ENCODE results near the gene TUBB4B. TPM values are rescaled to one million over a fixed set of nuclear protein-coding genes. Genes with fewer than 3 reads are reported as not detected.

TUBB4B gene
- total and polyA plus RNA-seq, 2 experiments from 2014 or later = 309 to 446 TPM

DNA sequence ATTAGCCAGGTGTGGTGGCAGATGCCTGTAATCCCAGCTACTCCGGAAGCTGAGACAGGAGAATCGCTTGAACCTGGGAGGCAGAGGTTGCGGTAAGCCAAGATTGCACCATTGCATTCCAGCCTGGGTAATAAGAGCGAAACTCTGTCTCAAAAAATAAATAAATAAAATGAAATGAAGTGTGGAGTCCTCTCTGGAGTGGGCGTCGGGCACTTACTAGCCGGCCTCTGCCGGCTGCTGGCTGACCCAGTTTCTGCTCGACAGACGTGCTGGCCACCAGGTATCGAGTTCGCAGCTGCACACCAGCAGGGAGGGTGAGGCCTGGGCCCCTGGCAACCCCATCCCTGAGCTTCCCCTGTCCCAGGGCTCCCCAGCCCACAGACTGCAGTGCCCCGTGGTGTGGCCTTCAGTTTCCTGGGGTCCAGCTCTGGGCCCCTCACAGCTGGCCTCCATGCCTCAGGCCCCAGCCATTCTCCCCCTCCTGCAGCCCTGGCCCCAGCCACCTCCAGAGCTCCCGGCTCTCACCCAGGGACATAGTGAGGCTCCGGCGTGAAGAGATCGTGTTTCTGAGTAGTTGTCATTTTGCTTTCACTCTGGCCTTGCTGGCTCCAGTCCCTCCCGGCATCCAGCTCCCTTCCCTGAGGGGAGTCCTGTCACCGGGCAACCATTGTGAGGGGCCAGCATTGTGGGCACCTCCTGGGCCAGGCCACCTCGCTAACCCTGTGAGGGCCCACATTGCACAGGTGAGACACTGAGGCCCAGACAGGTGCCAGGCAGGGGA, 6.2 kb downstream of the TUBB4B start:
- 75% methylated on average over 20 of the region's 20 CpGs for WGBS (ENCODE audit: low lambda C conversion rate, missing lambda C conversion rate)

DNA sequence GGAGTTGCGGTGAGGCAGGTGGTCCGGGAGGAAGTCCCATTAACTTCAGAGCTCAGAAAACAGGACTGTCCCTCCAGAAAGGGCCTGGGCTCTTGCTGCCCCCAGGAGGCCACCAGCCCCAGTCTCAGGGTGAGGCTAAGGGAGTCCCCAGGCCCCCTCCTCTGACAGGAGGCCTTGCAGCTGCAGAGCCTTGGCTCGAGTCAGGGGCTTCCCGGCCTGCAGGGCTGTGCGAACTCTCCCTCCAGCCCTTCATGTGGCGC, 6.8 kb downstream of the TUBB4B start:
- Histone ChIP-seq H4K20me1 (ENCODE audit: insufficient read depth, poor library complexity, severe bottlenecking) (peaks cover 11% of the 10 kb centered on the region), H3K79me2 (peaks cover 15% of the 10 kb centered on the region), H3K36me3 (replicated peaks; ENCODE audit: insufficient read depth, low read depth) (no peaks in the 10 kb centered on the region), H3K4me2 (no peak overlapping the region), H2AFZ (no peak overlapping the region), H3K9me2 (replicated peaks; ENCODE audit: insufficient read depth) (no peaks in the 10 kb centered on the region), H3K27me3 (no peaks in the 10 kb centered on the region), H3K9me3 (ENCODE audit: low read depth) (no peaks in the 10 kb centered on the region), H3K4me3 (no peak overlapping the region), H3K4me1 (ENCODE audit: insufficient read depth) (peaks cover 2% of the 10 kb centered on the region), H3K27ac (no peak overlapping the region)
- TF ChIP-seq, protein P1, sequence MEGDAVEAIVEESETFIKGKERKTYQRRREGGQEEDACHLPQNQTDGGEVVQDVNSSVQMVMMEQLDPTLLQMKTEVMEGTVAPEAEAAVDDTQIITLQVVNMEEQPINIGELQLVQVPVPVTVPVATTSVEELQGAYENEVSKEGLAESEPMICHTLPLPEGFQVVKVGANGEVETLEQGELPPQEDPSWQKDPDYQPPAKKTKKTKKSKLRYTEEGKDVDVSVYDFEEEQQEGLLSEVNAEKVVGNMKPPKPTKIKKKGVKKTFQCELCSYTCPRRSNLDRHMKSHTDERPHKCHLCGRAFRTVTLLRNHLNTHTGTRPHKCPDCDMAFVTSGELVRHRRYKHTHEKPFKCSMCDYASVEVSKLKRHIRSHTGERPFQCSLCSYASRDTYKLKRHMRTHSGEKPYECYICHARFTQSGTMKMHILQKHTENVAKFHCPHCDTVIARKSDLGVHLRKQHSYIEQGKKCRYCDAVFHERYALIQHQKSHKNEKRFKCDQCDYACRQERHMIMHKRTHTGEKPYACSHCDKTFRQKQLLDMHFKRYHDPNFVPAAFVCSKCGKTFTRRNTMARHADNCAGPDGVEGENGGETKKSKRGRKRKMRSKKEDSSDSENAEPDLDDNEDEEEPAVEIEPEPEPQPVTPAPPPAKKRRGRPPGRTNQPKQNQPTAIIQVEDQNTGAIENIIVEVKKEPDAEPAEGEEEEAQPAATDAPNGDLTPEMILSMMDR (IDR thresholded peaks at IDR 0.05; ENCODE audit: poor library complexity) = no peak
- no peak for TF ChIP-seq EZH2phosphoT487 (IDR thresholded peaks at IDR 0.05; ENCODE audit: low read depth, severe bottlenecking, unreplicated experiment)
- WGBS (ENCODE audit: low lambda C conversion rate, missing lambda C conversion rate) = 92% methylated on average over 6 of the region's 6 CpGs
- no peak for DNase-seq (ENCODE audit: low spot score)

More for the DNA sequence above, 6.2 kb downstream of the TUBB4B start:
- Histone ChIP-seq H3K36me3 (replicated peaks; ENCODE audit: insufficient read depth, low read depth) (no peaks in the 10 kb centered on the region), H3K9me2 (replicated peaks; ENCODE audit: insufficient read depth) (no peaks in the 10 kb centered on the region), H3K27me3 (no peaks in the 10 kb centered on the region), H4K20me1 (ENCODE audit: insufficient read depth, poor library complexity, severe bottlenecking) (peaks cover 16% of the 10 kb centered on the region), H3K79me2 (peaks cover 21% of the 10 kb centered on the region), H3K4me3 (no peak overlapping the region), H2AFZ (no peak overlapping the region), H3K27ac (no peak overlapping the region), H3K4me1 (ENCODE audit: insufficient read depth) (peaks cover 7% of the 10 kb centered on the region), H3K4me2 (no peak overlapping the region), H3K9me3 (ENCODE audit: low read depth) (no peaks in the 10 kb centered on the region)
- TF ChIP-seq EZH2 (IDR thresholded peaks at IDR 0.05; ENCODE audit: borderline replicate concordance) (no peak), EZH2phosphoT487 (IDR thresholded peaks at IDR 0.05; ENCODE audit: low read depth, severe bottlenecking, unreplicated experiment) (no peak)
- TF ChIP-seq, protein P1 (IDR thresholded peaks at IDR 0.05; ENCODE audit: poor library complexity) = no peak
- DNase-seq (ENCODE audit: low spot score) = no peak

DNA sequence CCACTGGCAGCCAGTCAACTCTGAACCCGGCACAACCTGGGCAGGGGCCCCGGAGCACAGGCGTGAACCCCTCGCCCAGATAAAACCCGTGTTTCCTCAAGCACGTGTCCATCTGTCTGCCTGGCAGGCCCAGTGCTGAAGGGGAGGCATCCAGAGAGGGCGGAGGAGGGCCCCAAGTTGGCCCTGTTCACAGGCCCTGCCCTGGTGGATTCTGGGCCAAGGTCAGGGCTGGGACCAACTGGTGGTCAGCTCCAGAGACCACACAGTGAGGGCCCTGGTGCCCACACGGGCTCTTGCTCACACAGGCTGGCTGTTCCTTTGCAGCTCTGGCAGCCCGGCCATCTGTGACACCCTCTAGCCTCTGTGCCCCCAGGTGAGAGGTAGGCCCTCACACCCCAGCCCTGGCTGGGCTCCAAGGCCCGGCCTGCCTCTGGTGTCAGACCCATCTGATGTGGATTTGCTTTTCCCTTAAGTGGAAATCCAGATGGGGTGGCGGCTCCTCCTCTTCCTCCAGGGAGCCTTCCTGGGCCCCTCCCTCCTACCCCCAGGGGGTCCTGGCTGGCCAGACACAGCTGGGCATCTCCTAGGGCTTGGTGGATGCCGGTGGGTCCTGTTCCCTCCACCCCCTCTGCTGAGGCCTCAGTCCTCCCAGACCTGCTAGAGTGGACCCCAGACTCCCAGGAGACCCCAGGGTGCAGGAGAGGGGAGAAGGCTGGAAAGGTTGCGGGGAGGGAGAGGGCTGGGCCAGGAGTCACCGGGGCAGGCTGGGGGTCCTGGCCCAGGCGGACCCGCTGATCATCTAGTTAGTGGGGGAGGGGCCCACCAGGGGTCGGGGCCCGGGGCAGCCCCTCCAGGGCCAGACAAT, 9.5 kb downstream of the TUBB4B start:
- H3K27ac ChIP-seq = no peak overlapping the region
- TF ChIP-seq, protein P1 (IDR thresholded peaks at IDR 0.05; ENCODE audit: poor library complexity) = no peak
- no peak for TF ChIP-seq EZH2 (IDR thresholded peaks at IDR 0.05; ENCODE audit: borderline replicate concordance)
- TF ChIP-seq EZH2phosphoT487 (IDR thresholded peaks at IDR 0.05; ENCODE audit: low read depth, severe bottlenecking, unreplicated experiment) = no peak
- H3K4me2 ChIP-seq = no peak overlapping the region

More for the DNA sequence above, 9.5 kb downstream of the TUBB4B start:
- Histone ChIP-seq H3K4me3 (no peak overlapping the region), H3K27me3 (no peaks in the 10 kb centered on the region), H3K4me1 (ENCODE audit: insufficient read depth) (peaks cover 8% of the 10 kb centered on the region), H2AFZ (no peak overlapping the region), H3K79me2 (peaks cover 2% of the 10 kb centered on the region), H3K9me3 (ENCODE audit: low read depth) (no peaks in the 10 kb centered on the region), H3K36me3 (replicated peaks; ENCODE audit: insufficient read depth, low read depth) (no peaks in the 10 kb centered on the region), H3K9me2 (replicated peaks; ENCODE audit: insufficient read depth) (no peaks in the 10 kb centered on the region), H4K20me1 (ENCODE audit: insufficient read depth, poor library complexity, severe bottlenecking) (no peaks in the 10 kb centered on the region)
- WGBS (ENCODE audit: low lambda C conversion rate, missing lambda C conversion rate) = 80% methylated on average over 14 of the region's 18 CpGs
- DNase-seq (ENCODE audit: low spot score) = no peak

Data from hepatocyte (in vitro differentiated cells).